ENCODE results near the gene SPEF2.
"Not testable (repeated sequence)": the region's sequence is repeated elsewhere in the genome, so short reads cannot be mapped to it uniquely, and the experiment has no call there.

Gene SPEF2

GRCh38 chr5:35828082-35828598 is 210.5 kb downstream of the SPEF2 start:
- DNase-seq: no peak

GRCh38 chr5:35830587-35830986 is 212.9 kb downstream of the SPEF2 start:
- no peak for DNase-seq

- DNase-seq: no peak
Measured at GRCh38 chr5:35832762-35833161, 215.1 kb downstream of the SPEF2 start.

GRCh38 chr5:35833224-35833623 is 215.6 kb downstream of the SPEF2 start:
- DNase-seq: no peak

- DNase-seq: no peak
Measured at GRCh38 chr5:35835796-35836742, 218.4 kb downstream of the SPEF2 start.

GRCh38 chr5:35838370-35839042 is 220.8 kb downstream of the SPEF2 start:
- DNase-seq: peak; percentile 67

GRCh38 chr5:35842856-35843255 is 225.2 kb downstream of the SPEF2 start:
- no peak for DNase-seq

- DNase-seq: not testable (repeated sequence)
Measured at GRCh38 chr5:35845508-35845907, 227.8 kb downstream of the SPEF2 start.

GRCh38 chr5:35847491-35847890 is 229.8 kb downstream of the SPEF2 start:
- no peak for DNase-seq

GRCh38 chr5:35847961-35848360 is 230.3 kb downstream of the SPEF2 start:
- DNase-seq: no peak

GRCh38 chr5:35849860-35850259 is 232.2 kb downstream of the SPEF2 start:
- DNase-seq: no peak

- DNase-seq: no peak
Measured at GRCh38 chr5:35850967-35851680, 233.5 kb downstream of the SPEF2 start.

- DNase-seq: peak; percentile 67
Measured at GRCh38 chr5:35852084-35852734, 234.5 kb downstream of the SPEF2 start.

- DNase-seq: no peak
Measured at GRCh38 chr5:35852773-35853172, 235.1 kb downstream of the SPEF2 start.

- DNase-seq: peak; percentile 83
Measured at GRCh38 chr5:35853631-35854030, 236.0 kb downstream of the SPEF2 start.

GRCh38 chr5:35854248-35854647 is 236.6 kb downstream of the SPEF2 start:
- peak; percentile 66 for DNase-seq

GRCh38 chr5:35855187-35855586 is 237.5 kb downstream of the SPEF2 start:
- DNase-seq: no peak

- not testable (repeated sequence) for DNase-seq
Measured at GRCh38 chr5:35856186-35856764, 238.6 kb downstream of the SPEF2 start.

- DNase-seq: no peak
Measured at GRCh38 chr5:35856765-35857351, 239.2 kb downstream of the SPEF2 start, which contains the start of gene IL7R. TSS of gene IL7R (plus strand) at chr5:35856891. CDS start at chr5:35856978, 87 bp downstream.

GRCh38 chr5:35857606-35858205 is 240.0 kb downstream of the SPEF2 start:
- no peak for DNase-seq

GRCh38 chr5:35859101-35859661 is 241.5 kb downstream of the SPEF2 start:
- DNase-seq: no peak
